ENCODE measurements around the gene CIC.
A peak's percentile ranks its signal among the peaks of the same experiment; 100 is the strongest.

Gene CIC

DNA sequence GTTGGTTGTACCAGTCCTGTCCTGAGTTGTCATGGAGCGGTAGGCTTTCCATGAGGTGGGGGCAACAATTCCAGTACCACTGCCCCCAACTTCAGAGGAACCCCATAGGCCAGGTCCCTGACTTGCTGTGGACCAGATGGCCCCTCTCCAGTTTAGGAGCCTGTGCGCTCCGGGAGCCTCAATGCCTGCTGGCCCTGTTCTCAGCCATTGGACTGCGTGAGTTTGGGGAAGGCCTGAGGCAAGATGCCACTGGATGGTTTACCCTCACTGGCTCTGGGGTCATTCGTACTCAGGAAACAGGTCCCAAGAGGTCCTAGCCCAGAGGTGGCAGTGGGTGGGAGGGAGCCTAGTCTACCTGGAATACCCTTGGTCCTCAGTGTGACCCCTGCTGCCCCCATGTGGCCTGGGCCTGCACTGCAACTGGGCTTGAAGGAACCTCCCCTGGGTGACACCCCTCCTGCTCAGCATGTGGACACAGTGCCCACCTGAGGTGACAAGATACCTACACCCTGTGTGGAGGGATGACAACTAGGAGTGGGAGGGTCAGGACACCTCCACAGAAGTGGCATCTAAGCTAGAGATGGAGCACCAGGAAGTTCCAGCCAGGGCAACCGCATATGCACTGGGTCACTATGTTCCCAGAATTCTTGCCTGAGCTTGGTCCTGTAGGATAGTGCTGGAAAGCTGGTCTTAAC, 26.9 kb downstream of the CIC start:
- TF ChIP-seq SIN3A (IDR thresholded peaks at IDR 0.05; ENCODE audit: borderline replicate concordance, insufficient read depth, low read length) (peak; percentile 40; the same call in 1 of the 2 replicates), TAF1 (IDR thresholded peaks at IDR 0.05; ENCODE audit: borderline replicate concordance, insufficient read depth, low read length) (no peak; the same call in 1 of the 2 replicates), POLR2AphosphoS5 (IDR thresholded peaks at IDR 0.05; ENCODE audit: low read depth, low read length) (peak; percentile 49; the same call in 1 of the 2 replicates), FOXP2 (optimal IDR thresholded peaks at IDR 0.05; ENCODE audit: borderline replicate concordance, extremely low read depth, extremely low read length, insufficient read depth) (peak; percentile 67)
- TF ChIP-seq, protein P1, sequence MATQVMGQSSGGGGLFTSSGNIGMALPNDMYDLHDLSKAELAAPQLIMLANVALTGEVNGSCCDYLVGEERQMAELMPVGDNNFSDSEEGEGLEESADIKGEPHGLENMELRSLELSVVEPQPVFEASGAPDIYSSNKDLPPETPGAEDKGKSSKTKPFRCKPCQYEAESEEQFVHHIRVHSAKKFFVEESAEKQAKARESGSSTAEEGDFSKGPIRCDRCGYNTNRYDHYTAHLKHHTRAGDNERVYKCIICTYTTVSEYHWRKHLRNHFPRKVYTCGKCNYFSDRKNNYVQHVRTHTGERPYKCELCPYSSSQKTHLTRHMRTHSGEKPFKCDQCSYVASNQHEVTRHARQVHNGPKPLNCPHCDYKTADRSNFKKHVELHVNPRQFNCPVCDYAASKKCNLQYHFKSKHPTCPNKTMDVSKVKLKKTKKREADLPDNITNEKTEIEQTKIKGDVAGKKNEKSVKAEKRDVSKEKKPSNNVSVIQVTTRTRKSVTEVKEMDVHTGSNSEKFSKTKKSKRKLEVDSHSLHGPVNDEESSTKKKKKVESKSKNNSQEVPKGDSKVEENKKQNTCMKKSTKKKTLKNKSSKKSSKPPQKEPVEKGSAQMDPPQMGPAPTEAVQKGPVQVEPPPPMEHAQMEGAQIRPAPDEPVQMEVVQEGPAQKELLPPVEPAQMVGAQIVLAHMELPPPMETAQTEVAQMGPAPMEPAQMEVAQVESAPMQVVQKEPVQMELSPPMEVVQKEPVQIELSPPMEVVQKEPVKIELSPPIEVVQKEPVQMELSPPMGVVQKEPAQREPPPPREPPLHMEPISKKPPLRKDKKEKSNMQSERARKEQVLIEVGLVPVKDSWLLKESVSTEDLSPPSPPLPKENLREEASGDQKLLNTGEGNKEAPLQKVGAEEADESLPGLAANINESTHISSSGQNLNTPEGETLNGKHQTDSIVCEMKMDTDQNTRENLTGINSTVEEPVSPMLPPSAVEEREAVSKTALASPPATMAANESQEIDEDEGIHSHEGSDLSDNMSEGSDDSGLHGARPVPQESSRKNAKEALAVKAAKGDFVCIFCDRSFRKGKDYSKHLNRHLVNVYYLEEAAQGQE (IDR thresholded peaks at IDR 0.05; ENCODE audit: insufficient read depth in 1 of 2, low read depth in 2 of 2, low read length in 2 of 2) = peak in 1 of 2 experiments; percentile 38; a peak in 2 of 4 replicates

DNA sequence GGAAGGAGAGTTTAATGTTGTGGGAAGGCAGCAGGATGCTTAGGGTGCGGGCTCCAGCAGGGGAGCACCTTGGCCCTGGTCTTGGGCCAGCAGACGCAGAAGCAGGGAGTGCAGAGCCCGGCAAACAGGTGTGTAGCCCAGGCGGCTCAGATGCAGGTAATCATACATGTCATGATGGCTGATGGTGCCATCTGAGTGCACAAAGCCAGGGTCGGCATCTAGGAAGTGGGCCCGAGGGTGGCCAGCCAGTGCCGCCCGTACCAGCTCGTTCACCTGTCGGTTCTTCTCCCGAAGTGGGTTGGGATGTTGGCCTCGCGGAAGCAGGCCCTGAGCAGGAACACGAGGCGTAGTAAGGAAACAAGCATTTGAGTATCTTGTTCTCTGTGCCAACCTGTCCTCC, 28.0 kb downstream of the CIC start:
- peak; percentile 13; the same call in 1 of the 2 replicates for TF ChIP-seq POLR2AphosphoS5 (IDR thresholded peaks at IDR 0.05; ENCODE audit: low read depth, low read length)
- TF ChIP-seq, protein P1 (IDR thresholded peaks at IDR 0.05; ENCODE audit: insufficient read depth in 1 of 2, low read depth in 2 of 2, low read length in 2 of 2) = no peak

DNA sequence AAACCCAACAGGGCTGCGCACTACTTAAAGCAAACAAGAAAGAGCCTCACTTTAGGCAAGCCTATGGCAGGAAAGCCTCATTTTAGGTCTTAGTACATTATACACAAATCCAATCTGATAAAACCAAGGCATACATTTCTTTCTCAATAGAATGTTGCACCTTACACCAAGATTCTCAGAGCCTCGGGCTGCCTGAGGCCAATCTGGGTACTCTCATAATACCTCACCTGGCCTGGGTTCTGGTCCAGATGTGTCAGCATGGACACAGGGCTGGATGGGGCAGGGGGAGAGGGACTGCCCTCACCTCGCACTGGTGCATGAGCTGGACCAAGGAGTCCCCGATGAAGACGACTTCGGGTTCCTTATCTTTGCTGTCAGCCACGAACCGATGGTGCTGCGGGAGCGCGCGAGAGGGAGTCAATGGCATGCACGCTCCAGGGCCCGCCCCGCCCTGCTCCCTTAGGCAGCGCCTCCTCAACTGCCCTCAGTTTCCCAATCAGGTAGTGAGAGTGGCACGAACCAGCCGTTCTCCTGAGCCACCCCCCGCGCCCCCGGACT, 32.7 kb downstream of the CIC start, which contains the start of gene PRR19:
PRR19 (plus strand) TSS at position 487 of the 558 bp plus-strand sequence. CDS start 7,453 bp downstream, outside the sequence.
- TF ChIP-seq, protein P1 (IDR thresholded peaks at IDR 0.05; ENCODE audit: insufficient read depth in 1 of 2, low read depth in 2 of 2, low read length in 2 of 2) = no peak
- TF ChIP-seq SIN3A (IDR thresholded peaks at IDR 0.05; ENCODE audit: borderline replicate concordance, insufficient read depth, low read length) = 0 out of 2 replicates have a peak, but pooled peaks have one; percentile 15

DNA sequence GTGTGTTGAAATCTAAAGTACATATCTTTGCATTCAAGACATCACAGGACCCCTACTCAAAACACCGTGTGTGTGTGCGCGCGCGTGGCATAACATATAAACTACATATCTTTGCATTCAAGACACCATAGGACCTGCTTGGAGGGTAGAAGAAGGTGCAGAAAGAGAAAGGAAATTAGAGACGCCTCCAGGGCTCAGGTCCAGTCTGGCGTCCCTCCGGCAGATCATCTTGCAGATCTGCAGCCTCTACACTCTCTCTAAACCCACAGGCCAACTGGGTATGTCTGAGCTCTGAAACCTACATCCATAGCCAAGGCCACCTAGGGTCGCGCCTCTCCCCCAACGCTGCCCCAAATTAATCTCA, 34.0 kb downstream of the CIC start:
- no peak for TF ChIP-seq FOXP2 (optimal IDR thresholded peaks at IDR 0.05; ENCODE audit: borderline replicate concordance, extremely low read depth, extremely low read length, insufficient read depth)
- no peak for TF ChIP-seq POLR2AphosphoS5 (IDR thresholded peaks at IDR 0.05; ENCODE audit: low read depth, low read length)
- 0 out of 2 replicates have a peak, but pooled peaks have one; percentile 15 for TF ChIP-seq SIN3A (IDR thresholded peaks at IDR 0.05; ENCODE audit: borderline replicate concordance, insufficient read depth, low read length)
- TF ChIP-seq TAF1 (IDR thresholded peaks at IDR 0.05; ENCODE audit: borderline replicate concordance, insufficient read depth, low read length) = no peak
- TF ChIP-seq, protein P1 (IDR thresholded peaks at IDR 0.05; ENCODE audit: insufficient read depth in 1 of 2, low read depth in 2 of 2, low read length in 2 of 2) = no peak
